ENCODE results near the gene HS6ST2. TPM values are rescaled to one million over a fixed set of nuclear protein-coding genes. Genes with fewer than 3 reads are reported as not detected.

HS6ST2 gene
- total RNA-seq, 4 donors from 2014 or later: 0.21 to 0.30 (median 0.24) TPM; not detected in 1

- WGBS: 67% methylated on average over 4 of the region's 4 CpGs
- no peak for TF ChIP-seq EP300 (IDR thresholded peaks at IDR 0.05)
- no peak for TF ChIP-seq POLR2A (IDR thresholded peaks at IDR 0.05)
- TF ChIP-seq CTCF (IDR thresholded peaks at IDR 0.05): no peak
- TF ChIP-seq POLR2AphosphoS5 (IDR thresholded peaks at IDR 0.05): no peak
- no peaks in the 10 kb centered on the region for H3K36me3 ChIP-seq
- no peak overlapping the region for H3K4me3 ChIP-seq
- H3K27ac ChIP-seq: no peak overlapping the region
- no peaks in the 10 kb centered on the region for H3K27me3 ChIP-seq
- no peaks in the 10 kb centered on the region for H3K9me3 ChIP-seq
- DNase-seq (ENCODE audit: low spot score in 2 of 2): no peak
- no peaks in the 10 kb centered on the region for H3K4me1 ChIP-seq
These were observed 209.5 kb downstream of the HS6ST2 start for GRCh38 chrX:132748909-132749308.

- 85% methylated on average over 5 of the region's 5 CpGs for WGBS
- DNase-seq (ENCODE audit: low spot score in 2 of 2): no peak
- TF ChIP-seq EP300 (IDR thresholded peaks at IDR 0.05) (no peak), POLR2A (IDR thresholded peaks at IDR 0.05) (no peak), POLR2AphosphoS5 (IDR thresholded peaks at IDR 0.05) (no peak), CTCF (IDR thresholded peaks at IDR 0.05) (no peak)
- H3K27me3 ChIP-seq: no peaks in the 10 kb centered on the region
- H3K4me3 ChIP-seq: no peak overlapping the region
- H3K4me1 ChIP-seq: no peaks in the 10 kb centered on the region
- no peaks in the 10 kb centered on the region for H3K9me3 ChIP-seq
- H3K36me3 ChIP-seq: no peaks in the 10 kb centered on the region
- H3K27ac ChIP-seq: no peak overlapping the region
These were observed 210.2 kb downstream of the HS6ST2 start for GRCh38 chrX:132748268-132748667.

GRCh38 chrX:132745593-132745992 is 212.8 kb downstream of the HS6ST2 start:
- 68% methylated on average over 2 of the region's 2 CpGs for WGBS
- no peaks in the 10 kb centered on the region for H3K36me3 ChIP-seq
- TF ChIP-seq POLR2A (IDR thresholded peaks at IDR 0.05) (no peak), CTCF (IDR thresholded peaks at IDR 0.05) (no peak), POLR2AphosphoS5 (IDR thresholded peaks at IDR 0.05) (no peak), EP300 (IDR thresholded peaks at IDR 0.05) (no peak)
- DNase-seq (ENCODE audit: low spot score in 2 of 2): no peak
- no peak overlapping the region for H3K4me3 ChIP-seq
- H3K9me3 ChIP-seq: no peaks in the 10 kb centered on the region
- H3K4me1 ChIP-seq: no peaks in the 10 kb centered on the region
- no peaks in the 10 kb centered on the region for H3K27me3 ChIP-seq
- H3K27ac ChIP-seq: no peak overlapping the region

GRCh38 chrX:132744470-132744869 is 214.0 kb downstream of the HS6ST2 start:
- TF ChIP-seq CTCF (IDR thresholded peaks at IDR 0.05) (no peak), POLR2AphosphoS5 (IDR thresholded peaks at IDR 0.05) (no peak), EP300 (IDR thresholded peaks at IDR 0.05) (no peak), POLR2A (IDR thresholded peaks at IDR 0.05) (no peak)
- no peak overlapping the region for H3K27ac ChIP-seq
- no peak for DNase-seq (ENCODE audit: low spot score in 2 of 2)
- no peaks in the 10 kb centered on the region for H3K9me3 ChIP-seq
- no peaks in the 10 kb centered on the region for H3K4me1 ChIP-seq
- 79% methylated on average over 1 of the region's 1 CpG for WGBS
- no peaks in the 10 kb centered on the region for H3K36me3 ChIP-seq
- H3K27me3 ChIP-seq: no peaks in the 10 kb centered on the region
- no peak overlapping the region for H3K4me3 ChIP-seq

- H3K27ac ChIP-seq: no peak overlapping the region
- H3K4me3 ChIP-seq: no peak overlapping the region
- no peak for DNase-seq (ENCODE audit: low spot score in 2 of 2)
- 74% methylated on average over 3 of the region's 3 CpGs for WGBS
- no peaks in the 10 kb centered on the region for H3K9me3 ChIP-seq
- no peaks in the 10 kb centered on the region for H3K4me1 ChIP-seq
- no peaks in the 10 kb centered on the region for H3K36me3 ChIP-seq
- TF ChIP-seq POLR2AphosphoS5 (IDR thresholded peaks at IDR 0.05): no peak
- no peaks in the 10 kb centered on the region for H3K27me3 ChIP-seq
These were observed 215.3 kb downstream of the HS6ST2 start for GRCh38 chrX:132743086-132743485.

- Histone ChIP-seq H3K9me3 (no peaks in the 10 kb centered on the region), H3K27ac (no peak overlapping the region), H3K27me3 (no peaks in the 10 kb centered on the region), H3K36me3 (no peaks in the 10 kb centered on the region), H3K4me3 (no peak overlapping the region), H3K4me1 (no peaks in the 10 kb centered on the region)
- WGBS: 17% methylated on average over 1 of the region's 1 CpG
- DNase-seq (ENCODE audit: low spot score in 2 of 2): no peak
- TF ChIP-seq CTCF (IDR thresholded peaks at IDR 0.05): no peak
- TF ChIP-seq POLR2A (IDR thresholded peaks at IDR 0.05): no peak
- no peak for TF ChIP-seq EP300 (IDR thresholded peaks at IDR 0.05)
- TF ChIP-seq POLR2AphosphoS5 (IDR thresholded peaks at IDR 0.05): no peak
These were observed 216.2 kb downstream of the HS6ST2 start for GRCh38 chrX:132742246-132742645.
